IMR-90 (cell line): ENCODE results near the gene PDCD2. TPM values are rescaled to one million over a fixed set of nuclear protein-coding genes. Genes with fewer than 3 reads are reported as not detected.
A peak's percentile ranks its signal among the peaks of the same experiment; 100 is the strongest.

Experiments
- ATAC-seq: fragments of 200-7000 bp; cut with Tn5 transposase; 2 replicates; pipeline ENCODE4 v1.9.1; 2020; ENCODE audit warnings: low read depth, mild to moderate bottlenecking, moderate library complexity
- BruUV-seq: library from RNA; stranded (reverse); fragments of 400-500 nt; replicated peaks from 2 replicates; lab custom pipeline; 2021; lab: Mats Ljungman, UMichigan
- CTCF ChIA-PET: fragments of 300-600 bp; formaldehyde crosslinking; extraction: SDS; loops from one replicate; lab custom pipeline; 2021; ENCODE audit warnings: antibody characterized with exemption; lab: Yijun Ruan, JAX
- POLR2A ChIA-PET: fragments of 300-600 bp; sonication (Branson Sonifier 250); formaldehyde crosslinking; loops from one replicate; lab custom pipeline; 2022; ENCODE audit warnings: antibody characterized with exemption; ENCODE audit not compliant: unreplicated experiment; lab: Charles Lee
- DNase-seq: peaks from one replicate; pipeline ENCODE4 v3.0.0; 2013
- H2AFZ ChIP-seq: replicated peaks from 2 replicates; pipeline ENCODE3; 2013; ENCODE audit warnings: low read length, mild to moderate bottlenecking; ENCODE audit not compliant: poor library complexity
- H2AK5ac ChIP-seq: 2 replicates; pipeline ENCODE4 v1.6.1; 2013; ENCODE audit warnings: low read depth, low read length, inconsistent platforms
- H2AK9ac ChIP-seq: replicated peaks from 2 replicates; pipeline ENCODE3; 2013; ENCODE audit warnings: mild to moderate bottlenecking, low read depth, low read length, moderate library complexity; ENCODE audit not compliant: poor library complexity
- H2BK120ac ChIP-seq: 2 replicates; pipeline ENCODE4 v1.6.1; 2013; ENCODE audit warnings: low read depth, low read length, inconsistent platforms
- H2BK15ac ChIP-seq: 3 replicates; pipeline ENCODE4 v1.6.1; 2013; ENCODE audit warnings: low read depth, low read length, inconsistent platforms
- H2BK20ac ChIP-seq: 2 replicates; pipeline ENCODE4 v1.6.1; 2013; ENCODE audit warnings: low read depth, mild to moderate bottlenecking, inconsistent platforms, low read length, moderate library complexity
- H2BK5ac ChIP-seq: 2 replicates; pipeline ENCODE4 v1.6.1; 2013; ENCODE audit warnings: mild to moderate bottlenecking, low read depth, low read length, inconsistent platforms; ENCODE audit not compliant: poor library complexity, severe bottlenecking
- H3K14ac ChIP-seq: replicated peaks from 2 replicates; pipeline ENCODE4 v1.6.1; 2013; ENCODE audit warnings: low read depth, low read length, inconsistent platforms
- H3K18ac ChIP-seq: 2 replicates; pipeline ENCODE4 v1.6.1; 2013; ENCODE audit warnings: low read depth, low read length, control low read depth
- H3K23ac ChIP-seq: 2 replicates; pipeline ENCODE4 v1.6.1; 2013; ENCODE audit warnings: low read depth, low read length, inconsistent platforms
- H3K27ac ChIP-seq: 2 replicates; pipeline ENCODE4 v1.5.1; 2013; ENCODE audit warnings: mild to moderate bottlenecking, control low read depth, low read length; ENCODE audit not compliant: insufficient read depth
- H3K27me3 ChIP-seq: 2 replicates; pipeline ENCODE4 v1.6.1; 2013; ENCODE audit warnings: low read length; ENCODE audit not compliant: control insufficient read depth, insufficient read depth
- H3K36me3 ChIP-seq: 2 replicates; pipeline ENCODE4 v1.6.1; 2013; ENCODE audit warnings: low read length, mixed read lengths; ENCODE audit not compliant: control insufficient read depth, insufficient read depth
- H3K4ac ChIP-seq: 2 replicates; pipeline ENCODE4 v1.6.1; 2013; ENCODE audit warnings: low read depth, low read length, inconsistent platforms
- H3K4me1 ChIP-seq: 2 replicates; pipeline ENCODE4 v1.6.1; 2013; ENCODE audit warnings: low read length, mixed read lengths; ENCODE audit not compliant: control insufficient read depth, insufficient read depth
- H3K4me2 ChIP-seq: 2 replicates; pipeline ENCODE4 v1.6.1; 2013; ENCODE audit warnings: low read depth, mild to moderate bottlenecking, control low read depth, low read length, moderate library complexity
- H3K4me3 ChIP-seq: 2 replicates; pipeline ENCODE4 v1.5.1; 2013; ENCODE audit warnings: low read depth, mild to moderate bottlenecking, control low read depth, low read length, moderate library complexity; ENCODE audit not compliant: insufficient read depth
- H3K56ac ChIP-seq: 2 replicates; pipeline ENCODE4 v1.6.1; 2013; ENCODE audit warnings: low read length, inconsistent platforms; ENCODE audit not compliant: insufficient read depth; ENCODE audit errors: extremely low read depth
- H3K79me1 ChIP-seq, 2 experiments: 2 replicates each; pipeline ENCODE4 v1.6.1; 2013; ENCODE audit warnings: low read length in 2 of 2, inconsistent platforms in 1 of 2, low read depth in 1 of 2
- H3K9ac ChIP-seq: 2 replicates; pipeline ENCODE4 v1.6.1; 2013; ENCODE audit warnings: low read depth, low read length, control low read depth
- H3K9me1 ChIP-seq: 2 replicates; pipeline ENCODE4 v1.6.1; 2013; ENCODE audit warnings: low read length, inconsistent platforms; ENCODE audit not compliant: insufficient read depth
- H3K9me3 ChIP-seq: 2 replicates; pipeline ENCODE4 v1.6.1; 2013; ENCODE audit warnings: low read length; ENCODE audit not compliant: control insufficient read depth, insufficient read depth
- H4K20me1 ChIP-seq: 2 replicates; pipeline ENCODE4 v1.6.1; 2013; ENCODE audit warnings: low read length, inconsistent platforms; ENCODE audit not compliant: insufficient read depth
- H4K5ac ChIP-seq: 2 replicates; pipeline ENCODE4 v1.6.1; 2013; ENCODE audit warnings: mild to moderate bottlenecking, low read depth, low read length, control low read depth
- H4K8ac ChIP-seq, 2 experiments: 2 replicates each; pipeline ENCODE4 v1.6.1; 2013; ENCODE audit warnings: low read depth in 2 of 2, low read length in 2 of 2, control low read depth in 1 of 2, inconsistent platforms in 1 of 2
- H4K91ac ChIP-seq: 2 replicates; pipeline ENCODE4 v1.6.1; 2013; ENCODE audit warnings: low read depth, low read length, inconsistent platforms; ENCODE audit not compliant: insufficient read depth
- BHLHE40 ChIP-seq: fragments of 150-350 bp; IDR thresholded peaks from 2 replicates; pipeline ENCODE4 v1.6.1; 2016; ENCODE audit warnings: mild to moderate bottlenecking, low read depth, low read length
- CEBPB ChIP-seq: IDR thresholded peaks from 2 replicates; pipeline ENCODE4 v1.6.1; 2012; ENCODE audit warnings: low read depth, low read length, improper control_type of control experiment
- CHD1 ChIP-seq: IDR thresholded peaks from 2 replicates; pipeline ENCODE4 v1.6.1; 2012; ENCODE audit warnings: low read depth, low read length, improper control_type of control experiment
- CTCF ChIP-seq: conservative IDR thresholded peaks from 2 replicates; pipeline ENCODE4 v1.5.1; 2012; ENCODE audit warnings: mild to moderate bottlenecking, low read depth, low read length, improper control_type of control experiment
- ELK1 ChIP-seq: fragments of 150-350 bp; IDR thresholded peaks from 2 replicates; pipeline ENCODE4 v1.6.1; 2016; ENCODE audit warnings: low read depth, mild to moderate bottlenecking, low read length, moderate library complexity, borderline replicate concordance
- FOS ChIP-seq: fragments of 150-350 bp; IDR thresholded peaks from 2 replicates; pipeline ENCODE4 v1.6.1; 2016; ENCODE audit warnings: low read depth, low read length
- MAZ ChIP-seq: IDR thresholded peaks from 2 replicates; pipeline ENCODE4 v1.6.1; 2012; ENCODE audit warnings: low read depth, mild to moderate bottlenecking, low read length, improper control_type of control experiment, moderate library complexity, borderline replicate concordance
- MXI1 ChIP-seq: IDR thresholded peaks from 2 replicates; pipeline ENCODE4 v1.6.1; 2012; ENCODE audit warnings: low read depth, mild to moderate bottlenecking, low read length, moderate library complexity, borderline replicate concordance
- NFE2L2 ChIP-seq: fragments of 150-350 bp; IDR thresholded peaks from 2 replicates; pipeline ENCODE4 v1.6.1; 2016; ENCODE audit warnings: low read depth, mild to moderate bottlenecking, low read length
- POLR2A ChIP-seq: IDR thresholded peaks from 2 replicates; pipeline ENCODE4 v1.6.1; 2012; ENCODE audit warnings: mild to moderate bottlenecking, low read depth, low read length
- RAD21 ChIP-seq: IDR thresholded peaks from 2 replicates; pipeline ENCODE4 v1.6.1; 2012; ENCODE audit warnings: low read length, improper control_type of control experiment
- RCOR1 ChIP-seq: IDR thresholded peaks from 2 replicates; pipeline ENCODE4 v1.6.1; 2012; ENCODE audit warnings: mild to moderate bottlenecking, low read length, improper control_type of control experiment; ENCODE audit not compliant: insufficient replicate concordance
- RFX5 ChIP-seq: IDR thresholded peaks from 2 replicates; pipeline ENCODE4 v1.8.0; 2012; ENCODE audit warnings: low read depth, mild to moderate bottlenecking, low read length, moderate library complexity
- SMC3 ChIP-seq: fragments of 150-350 bp; IDR thresholded peaks from 2 replicates; pipeline ENCODE4 v1.6.1; 2016; ENCODE audit warnings: low read depth, mild to moderate bottlenecking, antibody characterized with exemption, low read length, moderate library complexity
- USF2 ChIP-seq: fragments of 150-350 bp; IDR thresholded peaks from 2 replicates; pipeline ENCODE4 v1.6.1; 2017; ENCODE audit warnings: mild to moderate bottlenecking, antibody characterized with exemption, low read length, low read depth
- WGBS, 2 experiments: methylation state at CpG; one replicate each; pipeline versions ENCODE4 v1.1.5 to v1.1.7; 2013; ENCODE audit warnings: missing lambda C conversion rate in 2 of 2; ENCODE audit not compliant: insufficient read length in 1 of 2; ENCODE audit errors: extremely low coverage in 2 of 2; 5-methylcytosine and 5-hydroxymethylcytosine counted together
- dilution Hi-C: fragments of 300-500 bp; cut with HindIII; formaldehyde crosslinking; loops from one replicate; pipeline ENCODE4 v1.14.3; 2018; ENCODE audit warnings: low sequenced_read_pairs; ENCODE audit not compliant: unreplicated experiment
- in situ Hi-C: fragments of 300-500 bp; cut with MboI; formaldehyde crosslinking; loops from 3 replicates; pipeline ENCODE4 v1.14.3; 2019; ENCODE audit warnings: low sequenced_read_pairs, inconsistent platforms, mixed read lengths
- intact Hi-C: fragments of 100-400 bp; cut with micrococcal nuclease; formaldehyde crosslinking; loops from 2 replicates; pipeline ENCODE4 v1.10.0; 2022
- polyA plus RNA-seq, 3 experiments: library from polyadenylated mRNA; depleted of rRNA; stranded (reverse); fragments of >200 nt; gene quantifications; 2 replicates each; pipeline ENCODE4 v1.2.3, GENCODE V29; 2012; ENCODE audit warnings: low replicate concordance in 1 of 3
- total RNA-seq: library from RNA; depleted of rRNA; stranded (reverse); fragments of >200 nt; gene quantifications from 2 replicates; pipeline ENCODE4 v1.2.3, GENCODE V29; 2012

The PDCD2 gene
- total and polyA plus RNA-seq, 2 of the 4 experiments (the other 2 are of a cell fraction): 46.1 to 48.8 TPM

- Histone ChIP-seq H3K23ac (no peak overlapping the region), H3K4me3 (no peak overlapping the region), H3K56ac (no peak overlapping the region), H2BK5ac (no peak overlapping the region), H3K4ac (no peak overlapping the region), H4K91ac (no peak overlapping the region), H3K27me3 (no peaks in the 10 kb centered on the region), H3K18ac (no peak overlapping the region), H2AK5ac (no peak overlapping the region), H3K27ac (no peak overlapping the region), H3K36me3 (peaks cover 12% of the 10 kb centered on the region), H4K20me1 (no peaks in the 10 kb centered on the region), H3K9me3 (no peaks in the 10 kb centered on the region), H3K4me1 (peaks cover 6% of the 10 kb centered on the region), H2AFZ (peak overlapping the region; percentile 34), H4K5ac (no peak overlapping the region), H2AK9ac (no peak overlapping the region), H3K4me2 (no peak overlapping the region), H3K14ac (no peak overlapping the region), H4K8ac (no peak overlapping the region), H2BK15ac (no peak overlapping the region), H3K9me1 (no peaks in the 10 kb centered on the region), H3K79me1 (0 out of 4 replicates have a peak, but pooled peaks cover under 1 to 3% of the 10 kb centered on the region in 2 experiments), H2BK20ac (no peak overlapping the region), H2BK120ac (no peak overlapping the region), H3K9ac (no peak overlapping the region)
- peak; percentile 88 for ATAC-seq
- WGBS, 2 experiments: 40% methylated on average over 1 of the region's 5 CpGs; no CpG with 5 or more reads in 1 of the 2 experiments
- in situ Hi-C loops: loop anchor here (10.0 kb wide), 1 partner anchor 815 kb away; no protein-coding TSS in a partner anchor
- ChIA-PET CTCF (interaction anchor here (0.5 to 3.3 kb wide), 8 partner anchors 10 to 1001 kb away, joined by 3 to 23 read pairs (median 3); no protein-coding TSS in a partner anchor), POLR2A (interaction anchor here (0.6 kb wide), 1 partner anchor 111 kb away, joined by 5 read pairs; no protein-coding TSS in a partner anchor)
- dilution Hi-C loops: no loop called here
- BruUV-seq: no TSS peak
- peak; percentile 69 for DNase-seq
- intact Hi-C loops: loop anchor here (1.0 to 10.0 kb wide), 6 partner anchors 238 to 1633 kb away; partner anchors contain the start of genes DLL1 and PHF10
- TF ChIP-seq SMC3 (peak; percentile 85), CTCF (peak; percentile 92), CEBPB (no peak), USF2 (no peak), ELK1 (no peak), FOS (no peak), MAZ (no peak), MXI1 (no peak), BHLHE40 (no peak), CHD1 (no peak), POLR2A (no peak), RAD21 (peak; percentile 95), NFE2L2 (no peak), RCOR1 (no peak), RFX5 (no peak)
Observed at GRCh38 chr6:170529839-170530469, 54.5 kb downstream of the PDCD2 start.
